ENCODE measurements around the gene INPP4A.

INPP4A gene

GRCh38 chr2:98519156-98519555, 74.5 kb downstream of the INPP4A start:
- DNase-seq, result no peak

GRCh38 chr2:98519851-98520250, 75.2 kb downstream of the INPP4A start:
- no peak for DNase-seq

- no peak for DNase-seq
These were observed 76.1 kb downstream of the INPP4A start for GRCh38 chr2:98520806-98521205.

GRCh38 chr2:98521266-98521665, 76.6 kb downstream of the INPP4A start:
- no peak for DNase-seq

GRCh38 chr2:98522854-98523253, 78.2 kb downstream of the INPP4A start:
- no peak for DNase-seq

- no peak for DNase-seq
These were observed 79.5 kb downstream of the INPP4A start for GRCh38 chr2:98524168-98524567.

- no peak for DNase-seq
These were observed 83.7 kb downstream of the INPP4A start for GRCh38 chr2:98528349-98528748.

- DNase-seq, result no peak
These were observed 85.5 kb downstream of the INPP4A start for GRCh38 chr2:98530114-98530513.

GRCh38 chr2:98532756-98533155, 88.1 kb downstream of the INPP4A start:
- no peak for DNase-seq

- no peak for DNase-seq
These were observed 88.9 kb downstream of the INPP4A start for GRCh38 chr2:98533547-98533946.

GRCh38 chr2:98534761-98535160, 90.1 kb downstream of the INPP4A start:
- DNase-seq, result no peak

- DNase-seq, result no peak
These were observed 91.5 kb downstream of the INPP4A start for GRCh38 chr2:98535971-98536677.

- no peak for DNase-seq
These were observed 92.9 kb downstream of the INPP4A start for GRCh38 chr2:98537390-98538126.

- no peak for DNase-seq
These were observed 93.8 kb downstream of the INPP4A start for GRCh38 chr2:98538280-98539041.

GRCh38 chr2:98539056-98539735, 94.5 kb downstream of the INPP4A start:
- DNase-seq, result no peak

GRCh38 chr2:98540536-98540935, 95.9 kb downstream of the INPP4A start:
- no peak for DNase-seq

- no peak for DNase-seq
These were observed 96.8 kb downstream of the INPP4A start for GRCh38 chr2:98541489-98541888.

- DNase-seq, result no peak
These were observed 97.2 kb downstream of the INPP4A start for GRCh38 chr2:98541906-98542305.

- DNase-seq, result no peak
These were observed 98.6 kb downstream of the INPP4A start for GRCh38 chr2:98543214-98543613.

- DNase-seq, result no peak
These were observed 99.2 kb downstream of the INPP4A start for GRCh38 chr2:98543842-98544241.

- DNase-seq, result no peak
These were observed 100.9 kb downstream of the INPP4A start for GRCh38 chr2:98545591-98545990.

GRCh38 chr2:98546186-98546585, 101.5 kb downstream of the INPP4A start:
- no peak for DNase-seq

Measured in midbrain (tissue), 1 donor.